Progenitor cell of endocrine pancreas (in vitro differentiated cells): ENCODE results near the gene F2RL3. TPM values are rescaled to one million over a fixed set of nuclear protein-coding genes. Genes with fewer than 3 reads are reported as not detected.

Source experiments
- DNase-seq: peaks from one replicate; pipeline ENCODE4 v3.0.0; 2021; ENCODE audit warnings: low spot score; ENCODE audit not compliant: unreplicated experiment
- H3K27ac Mint-ChIP-seq: 2 replicates; pipeline ENCODE4 v1.8.0; 2021; ENCODE audit warnings: mild to moderate bottlenecking, moderate library complexity, mixed read lengths
- H3K27me3 Mint-ChIP-seq: 2 replicates; pipeline ENCODE4 v1.8.0; 2021; ENCODE audit warnings: mixed read lengths
- H3K36me3 Mint-ChIP-seq: 2 replicates; pipeline ENCODE4 v1.8.0; 2022; ENCODE audit warnings: mixed read lengths; ENCODE audit not compliant: insufficient read depth
- H3K4me1 Mint-ChIP-seq: 2 replicates; pipeline ENCODE4 v1.8.0; 2021; ENCODE audit warnings: low read depth, mixed read lengths
- H3K4me3 Mint-ChIP-seq: 2 replicates; pipeline ENCODE4 v1.8.0; 2021; ENCODE audit warnings: low read depth, mild to moderate bottlenecking, moderate library complexity, mixed read lengths
- H3K9me3 Mint-ChIP-seq: 2 replicates; pipeline ENCODE4 v1.8.0; 2021; ENCODE audit warnings: low read depth, mixed read lengths
- total RNA-seq: library from RNA; stranded (reverse); gene quantifications from 2 replicates; pipeline ENCODE4 v1.2.1, GENCODE V29; 2021
- TF ChIP-seq, protein P1 (sequence below): fragments of 200-600 bp; sonication (generic); IDR thresholded peaks from one replicate; pipeline ENCODE4 v1.5.0; 2021; ENCODE audit warnings: antibody characterized with exemption, mild to moderate bottlenecking; ENCODE audit not compliant: unreplicated experiment

Gene F2RL3
- total RNA-seq, 1 donor from 2014 or later = not detected

GRCh38 chr19:16891696-16892382, 3.0 kb downstream of the F2RL3 start:
- Mint-ChIP-seq H3K9me3 (no peaks in the 10 kb centered on the region), H3K27ac (no peak overlapping the region), H3K4me1 (no peaks in the 10 kb centered on the region), H3K4me3 (no peak overlapping the region), H3K36me3 (no peaks in the 10 kb centered on the region), H3K27me3 (peaks cover 14% of the 10 kb centered on the region)
- no peak for DNase-seq
- TF ChIP-seq, protein P1, sequence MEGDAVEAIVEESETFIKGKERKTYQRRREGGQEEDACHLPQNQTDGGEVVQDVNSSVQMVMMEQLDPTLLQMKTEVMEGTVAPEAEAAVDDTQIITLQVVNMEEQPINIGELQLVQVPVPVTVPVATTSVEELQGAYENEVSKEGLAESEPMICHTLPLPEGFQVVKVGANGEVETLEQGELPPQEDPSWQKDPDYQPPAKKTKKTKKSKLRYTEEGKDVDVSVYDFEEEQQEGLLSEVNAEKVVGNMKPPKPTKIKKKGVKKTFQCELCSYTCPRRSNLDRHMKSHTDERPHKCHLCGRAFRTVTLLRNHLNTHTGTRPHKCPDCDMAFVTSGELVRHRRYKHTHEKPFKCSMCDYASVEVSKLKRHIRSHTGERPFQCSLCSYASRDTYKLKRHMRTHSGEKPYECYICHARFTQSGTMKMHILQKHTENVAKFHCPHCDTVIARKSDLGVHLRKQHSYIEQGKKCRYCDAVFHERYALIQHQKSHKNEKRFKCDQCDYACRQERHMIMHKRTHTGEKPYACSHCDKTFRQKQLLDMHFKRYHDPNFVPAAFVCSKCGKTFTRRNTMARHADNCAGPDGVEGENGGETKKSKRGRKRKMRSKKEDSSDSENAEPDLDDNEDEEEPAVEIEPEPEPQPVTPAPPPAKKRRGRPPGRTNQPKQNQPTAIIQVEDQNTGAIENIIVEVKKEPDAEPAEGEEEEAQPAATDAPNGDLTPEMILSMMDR = no peak

DNA sequence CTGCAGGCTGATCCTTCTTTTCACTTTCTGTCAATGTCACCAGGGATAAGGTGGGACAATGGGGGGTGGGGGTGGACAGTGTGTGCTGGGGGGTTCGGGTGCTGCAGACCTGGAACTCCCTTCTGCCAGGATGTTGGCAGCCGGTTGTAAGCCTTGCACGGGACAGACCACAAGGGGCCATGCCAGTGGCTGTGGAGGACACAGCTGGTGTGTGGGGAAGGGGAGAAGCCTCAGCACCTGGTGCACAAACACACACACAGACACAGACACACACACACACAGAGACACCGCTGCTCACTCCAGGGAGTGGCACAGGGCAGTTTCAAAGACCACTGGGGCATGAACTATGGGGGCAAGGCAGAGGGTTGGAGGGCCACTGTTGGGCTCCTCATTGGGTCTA, 3.6 kb downstream of the F2RL3 start:
- no peak overlapping the region for H3K27ac Mint-ChIP-seq
- no peak overlapping the region for H3K4me3 Mint-ChIP-seq

GRCh38 chr19:16892868-16893685, 4.3 kb downstream of the F2RL3 start:
- Mint-ChIP-seq H3K4me1 (no peaks in the 10 kb centered on the region), H3K27me3 (peaks cover 15% of the 10 kb centered on the region), H3K4me3 (no peak overlapping the region), H3K27ac (no peak overlapping the region), H3K36me3 (no peaks in the 10 kb centered on the region), H3K9me3 (no peaks in the 10 kb centered on the region)
- DNase-seq = no peak
- TF ChIP-seq, protein P1 = no peak

More for the DNA sequence above, 3.6 kb downstream of the F2RL3 start:
- no peaks in the 10 kb centered on the region for H3K4me1 Mint-ChIP-seq
- no peaks in the 10 kb centered on the region for H3K9me3 Mint-ChIP-seq
- DNase-seq = no peak
- TF ChIP-seq, protein P1 = no peak
- H3K36me3 Mint-ChIP-seq = no peaks in the 10 kb centered on the region
- H3K27me3 Mint-ChIP-seq = peaks cover 14% of the 10 kb centered on the region

- Mint-ChIP-seq H3K4me1 (no peaks in the 10 kb centered on the region), H3K27me3 (peaks cover 20% of the 10 kb centered on the region), H3K4me3 (no peak overlapping the region), H3K9me3 (no peaks in the 10 kb centered on the region), H3K27ac (no peak overlapping the region), H3K36me3 (peaks cover 1% of the 10 kb centered on the region)
- TF ChIP-seq, protein P1 = no peak
- no peak for DNase-seq
Observed at GRCh38 chr19:16893686-16893989, 4.8 kb downstream of the F2RL3 start.

DNA sequence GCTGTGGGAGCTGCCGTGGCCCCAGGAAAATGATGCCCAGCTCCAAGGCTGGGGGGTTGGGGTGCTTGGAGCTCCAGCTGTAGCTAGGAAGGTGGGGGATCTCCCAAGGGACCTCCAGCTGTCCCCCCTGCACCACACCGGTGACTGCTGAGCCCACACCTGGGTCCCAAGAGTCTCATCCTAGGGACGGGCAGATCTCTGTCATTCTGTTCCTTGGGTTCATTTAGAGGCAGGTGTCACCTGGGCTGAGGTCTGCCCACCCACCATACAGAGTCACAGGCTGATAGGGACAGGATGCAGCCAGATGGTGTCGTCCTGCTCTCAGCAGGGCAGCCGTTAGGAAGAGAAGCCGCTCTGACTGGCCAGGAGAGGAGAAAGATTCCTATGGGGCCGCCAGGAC, 5.3 kb downstream of the F2RL3 start:
- peaks cover 24% of the 10 kb centered on the region for H3K27me3 Mint-ChIP-seq
- TF ChIP-seq, protein P1 = no peak
- H3K36me3 Mint-ChIP-seq = peaks cover 1% of the 10 kb centered on the region
- no peak for DNase-seq
- no peaks in the 10 kb centered on the region for H3K4me1 Mint-ChIP-seq
- H3K27ac Mint-ChIP-seq = no peak overlapping the region
- H3K4me3 Mint-ChIP-seq = no peak overlapping the region
- no peaks in the 10 kb centered on the region for H3K9me3 Mint-ChIP-seq
